HEK293 (cell line): Measurements from ENCODE around the gene THSD4.

Experiments
- CTCF ChIA-PET: fragments of 350-600 bp; formaldehyde crosslinking; extraction: SDS; loops from one replicate; lab custom pipeline; 2021; ENCODE audit warnings: antibody characterized with exemption; lab: Yijun Ruan, JAX
- POLR2A ChIA-PET: fragments of 300-600 bp; formaldehyde crosslinking; extraction: SDS; loops from one replicate; lab custom pipeline; 2020; ENCODE audit warnings: antibody characterized with exemption, inconsistent platforms; lab: Yijun Ruan, JAX
- H3K27ac ChIP-seq: fragments of 200-500 bp; sonication (Bioruptor generic); 2 replicates; pipeline ENCODE4 v1.5.1; 2014; ENCODE audit warnings: low read depth, low read length, control low read depth, inconsistent platforms; ENCODE audit errors: extremely low read depth
- H3K36me3 ChIP-seq, 2 experiments: fragments of 200-500 bp in 1 of 2; sonication (Bioruptor generic) in 1 of 2; 1 replicate in 1 of 2; 2 replicates in 1 of 2; pipeline ENCODE4 v1.5.1; 2014 to 2017; ENCODE audit warnings: inconsistent platforms in 2 of 2, low read length in 2 of 2; ENCODE audit not compliant: control insufficient read depth in 2 of 2, insufficient read depth in 1 of 2
- H3K4me1 ChIP-seq: fragments of 200-500 bp; sonication (Bioruptor generic); 2 replicates; pipeline ENCODE4 v1.5.1; 2014; ENCODE audit warnings: mild to moderate bottlenecking, low read length, inconsistent platforms; ENCODE audit not compliant: control insufficient read depth, insufficient read depth
- H3K4me3 ChIP-seq: 2 replicates; pipeline ENCODE4 v1.5.1; 2011; ENCODE audit warnings: low read depth, mild to moderate bottlenecking, control low read depth, low read length, moderate library complexity
- H3K9me3 ChIP-seq: fragments of 200-500 bp; sonication (Bioruptor generic); 2 replicates; pipeline ENCODE4 v1.5.1; 2014; ENCODE audit warnings: low read depth, low read length, inconsistent platforms; ENCODE audit not compliant: control insufficient read depth, insufficient read depth
- EGR2 ChIP-seq: fragments of 450-650 bp; formaldehyde crosslinking; IDR thresholded peaks from 2 replicates; pipeline ENCODE4 v1.5.1; 2016; ENCODE audit warnings: low read depth, missing biosample characterization, missing genetic modification characterization
- GLIS1 ChIP-seq: fragments of 450-650 bp; formaldehyde crosslinking; IDR thresholded peaks from 2 replicates; pipeline ENCODE4 v1.5.1; 2016; ENCODE audit warnings: missing biosample characterization, missing genetic modification characterization
- YY2 ChIP-seq: fragments of 450-650 bp; formaldehyde crosslinking; IDR thresholded peaks from 2 replicates; pipeline ENCODE4 v1.5.1; 2016; ENCODE audit warnings: missing biosample characterization, missing genetic modification characterization
- ZBTB17 ChIP-seq: fragments of 450-650 bp; formaldehyde crosslinking; IDR thresholded peaks from 2 replicates; pipeline ENCODE4 v1.5.1; 2016; ENCODE audit warnings: missing biosample characterization, missing genetic modification characterization
- ZNF132 ChIP-seq: fragments of 450-650 bp; formaldehyde crosslinking; IDR thresholded peaks from 2 replicates; pipeline ENCODE4 v1.5.1; 2017; ENCODE audit warnings: missing biosample characterization, missing genetic modification characterization, borderline replicate concordance
- ZNF19 ChIP-seq: fragments of 450-650 bp; formaldehyde crosslinking; IDR thresholded peaks from 2 replicates; pipeline ENCODE4; 2016; ENCODE audit warnings: missing biosample characterization, missing genetic modification characterization, low read depth
- ZNF223 ChIP-seq: fragments of 450-650 bp; formaldehyde crosslinking; IDR thresholded peaks from 2 replicates; pipeline ENCODE4 v1.5.1; 2016; ENCODE audit warnings: missing biosample characterization, missing genetic modification characterization
- ZNF266 ChIP-seq: fragments of 450-650 bp; formaldehyde crosslinking; IDR thresholded peaks from 2 replicates; pipeline ENCODE4 v1.5.1; 2016; ENCODE audit warnings: missing biosample characterization, missing genetic modification characterization, low read depth
- ZNF302 ChIP-seq: fragments of 450-650 bp; formaldehyde crosslinking; IDR thresholded peaks from 2 replicates; pipeline ENCODE4 v1.5.1; 2016; ENCODE audit warnings: missing biosample characterization, missing genetic modification characterization, low read depth
- ZNF48 ChIP-seq: fragments of 450-650 bp; formaldehyde crosslinking; IDR thresholded peaks from 2 replicates; pipeline ENCODE4 v1.5.1; 2016; ENCODE audit warnings: missing biosample characterization, missing genetic modification characterization
- ZNF529 ChIP-seq: fragments of 450-650 bp; formaldehyde crosslinking; IDR thresholded peaks from 2 replicates; pipeline ENCODE4 v1.5.1; 2017; ENCODE audit warnings: missing genetic modification characterization, missing biosample characterization; ENCODE audit not compliant: insufficient replicate concordance
- ZNF544 ChIP-seq: fragments of 450-650 bp; formaldehyde crosslinking; IDR thresholded peaks from 2 replicates; pipeline ENCODE4 v1.5.0; 2017; ENCODE audit warnings: missing biosample characterization, missing genetic modification characterization
- ZNF654 ChIP-seq: fragments of 450-650 bp; formaldehyde crosslinking; IDR thresholded peaks from 2 replicates; pipeline ENCODE4 v1.5.1; 2016; ENCODE audit warnings: low read depth, missing biosample characterization, missing genetic modification characterization
- ZNF664 ChIP-seq: fragments of 450-650 bp; formaldehyde crosslinking; IDR thresholded peaks from 2 replicates; pipeline ENCODE4 v1.5.1; 2016; ENCODE audit warnings: missing biosample characterization, missing genetic modification characterization
- ZNF701 ChIP-seq: fragments of 450-650 bp; formaldehyde crosslinking; IDR thresholded peaks from 2 replicates; pipeline ENCODE4 v1.5.1; 2016; ENCODE audit warnings: missing biosample characterization, missing genetic modification characterization
- ZNF76 ChIP-seq: fragments of 450-650 bp; formaldehyde crosslinking; IDR thresholded peaks from 2 replicates; pipeline ENCODE4; 2016; ENCODE audit warnings: low read depth, missing biosample characterization, missing genetic modification characterization, borderline replicate concordance
- ZNF792 ChIP-seq: fragments of 450-650 bp; formaldehyde crosslinking; IDR thresholded peaks from 2 replicates; pipeline ENCODE4 v1.5.1; 2016; ENCODE audit warnings: missing biosample characterization, missing genetic modification characterization
- TF ChIP-seq, protein P1 (sequence below): fragments of 450-650 bp; IDR thresholded peaks from 2 replicates; pipeline ENCODE4 v1.5.1; 2018; ENCODE audit warnings: missing biosample characterization, missing genetic modification characterization
- TF ChIP-seq, protein P2 (sequence below): fragments of 450-650 bp; formaldehyde crosslinking; IDR thresholded peaks from 2 replicates; pipeline ENCODE4 v1.5.1; 2016; ENCODE audit warnings: missing biosample characterization, missing genetic modification characterization
- TF ChIP-seq, protein P3 (sequence below): sonication (generic); formaldehyde crosslinking; IDR thresholded peaks from 2 replicates; pipeline ENCODE4 v1.8.1; 2022; ENCODE audit warnings: mild to moderate bottlenecking, moderate library complexity, missing genetic modification reagents
- TF ChIP-seq, protein P4 (sequence below): fragments of 450-650 bp; formaldehyde crosslinking; IDR thresholded peaks from 2 replicates; pipeline ENCODE4; 2016; ENCODE audit warnings: missing biosample characterization, missing genetic modification characterization
- TF ChIP-seq, protein P5 (sequence below): fragments of 450-650 bp; formaldehyde crosslinking; IDR thresholded peaks from 2 replicates; pipeline ENCODE4 v1.5.1; 2016; ENCODE audit warnings: missing biosample characterization, missing genetic modification characterization
- TF ChIP-seq, protein P6 (sequence below): fragments of 450-650 bp; formaldehyde crosslinking; IDR thresholded peaks from 2 replicates; pipeline ENCODE4 v1.5.1; 2016; ENCODE audit warnings: missing biosample characterization, missing genetic modification characterization
- TF ChIP-seq, protein P7 (sequence below): fragments of 450-650 bp; formaldehyde crosslinking; IDR thresholded peaks from 2 replicates; pipeline ENCODE4 v1.5.1; 2017; ENCODE audit warnings: missing biosample characterization, missing genetic modification characterization
- TF ChIP-seq, protein P8 (sequence below): fragments of 450-650 bp; formaldehyde crosslinking; IDR thresholded peaks from 2 replicates; pipeline ENCODE4 v1.5.1; 2016; ENCODE audit warnings: missing biosample characterization, missing genetic modification characterization

THSD4 gene

DNA sequence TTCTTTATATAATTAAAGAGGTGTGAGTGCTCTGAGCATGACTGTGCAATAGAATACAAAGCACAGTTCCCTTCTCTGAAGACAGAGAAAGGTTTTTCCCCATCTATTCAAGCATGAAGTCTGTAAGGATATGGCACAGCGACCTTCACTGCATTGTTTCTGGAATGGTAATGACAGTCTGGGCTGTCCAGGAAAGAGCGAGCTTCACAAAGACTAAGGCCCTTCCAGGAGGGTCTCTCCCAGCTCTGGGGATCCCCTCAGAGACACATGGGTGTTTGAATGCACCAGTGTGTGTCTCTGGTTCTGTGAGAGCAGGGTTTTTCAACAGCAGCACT, 515.2 kb downstream of the THSD4 start (continued):
- TF ChIP-seq, protein P1, sequence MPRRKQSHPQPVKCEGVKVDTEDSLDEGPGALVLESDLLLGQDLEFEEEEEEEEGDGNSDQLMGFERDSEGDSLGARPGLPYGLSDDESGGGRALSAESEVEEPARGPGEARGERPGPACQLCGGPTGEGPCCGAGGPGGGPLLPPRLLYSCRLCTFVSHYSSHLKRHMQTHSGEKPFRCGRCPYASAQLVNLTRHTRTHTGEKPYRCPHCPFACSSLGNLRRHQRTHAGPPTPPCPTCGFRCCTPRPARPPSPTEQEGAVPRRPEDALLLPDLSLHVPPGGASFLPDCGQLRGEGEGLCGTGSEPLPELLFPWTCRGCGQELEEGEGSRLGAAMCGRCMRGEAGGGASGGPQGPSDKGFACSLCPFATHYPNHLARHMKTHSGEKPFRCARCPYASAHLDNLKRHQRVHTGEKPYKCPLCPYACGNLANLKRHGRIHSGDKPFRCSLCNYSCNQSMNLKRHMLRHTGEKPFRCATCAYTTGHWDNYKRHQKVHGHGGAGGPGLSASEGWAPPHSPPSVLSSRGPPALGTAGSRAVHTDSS (tag by site-specific recombination) = no peak
- TF ChIP-seq ZNF19 (tag by site-specific recombination) (no peak), ZNF223 (tag by site-specific recombination) (no peak), ZBTB17 (tag by site-specific recombination) (no peak), ZNF654 (tag by site-specific recombination) (no peak), ZNF266 (no peak)
- TF ChIP-seq, protein P2, sequence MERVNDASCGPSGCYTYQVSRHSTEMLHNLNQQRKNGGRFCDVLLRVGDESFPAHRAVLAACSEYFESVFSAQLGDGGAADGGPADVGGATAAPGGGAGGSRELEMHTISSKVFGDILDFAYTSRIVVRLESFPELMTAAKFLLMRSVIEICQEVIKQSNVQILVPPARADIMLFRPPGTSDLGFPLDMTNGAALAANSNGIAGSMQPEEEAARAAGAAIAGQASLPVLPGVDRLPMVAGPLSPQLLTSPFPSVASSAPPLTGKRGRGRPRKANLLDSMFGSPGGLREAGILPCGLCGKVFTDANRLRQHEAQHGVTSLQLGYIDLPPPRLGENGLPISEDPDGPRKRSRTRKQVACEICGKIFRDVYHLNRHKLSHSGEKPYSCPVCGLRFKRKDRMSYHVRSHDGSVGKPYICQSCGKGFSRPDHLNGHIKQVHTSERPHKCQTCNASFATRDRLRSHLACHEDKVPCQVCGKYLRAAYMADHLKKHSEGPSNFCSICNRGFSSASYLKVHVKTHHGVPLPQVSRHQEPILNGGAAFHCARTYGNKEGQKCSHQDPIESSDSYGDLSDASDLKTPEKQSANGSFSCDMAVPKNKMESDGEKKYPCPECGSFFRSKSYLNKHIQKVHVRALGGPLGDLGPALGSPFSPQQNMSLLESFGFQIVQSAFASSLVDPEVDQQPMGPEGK = no peak

DNA sequence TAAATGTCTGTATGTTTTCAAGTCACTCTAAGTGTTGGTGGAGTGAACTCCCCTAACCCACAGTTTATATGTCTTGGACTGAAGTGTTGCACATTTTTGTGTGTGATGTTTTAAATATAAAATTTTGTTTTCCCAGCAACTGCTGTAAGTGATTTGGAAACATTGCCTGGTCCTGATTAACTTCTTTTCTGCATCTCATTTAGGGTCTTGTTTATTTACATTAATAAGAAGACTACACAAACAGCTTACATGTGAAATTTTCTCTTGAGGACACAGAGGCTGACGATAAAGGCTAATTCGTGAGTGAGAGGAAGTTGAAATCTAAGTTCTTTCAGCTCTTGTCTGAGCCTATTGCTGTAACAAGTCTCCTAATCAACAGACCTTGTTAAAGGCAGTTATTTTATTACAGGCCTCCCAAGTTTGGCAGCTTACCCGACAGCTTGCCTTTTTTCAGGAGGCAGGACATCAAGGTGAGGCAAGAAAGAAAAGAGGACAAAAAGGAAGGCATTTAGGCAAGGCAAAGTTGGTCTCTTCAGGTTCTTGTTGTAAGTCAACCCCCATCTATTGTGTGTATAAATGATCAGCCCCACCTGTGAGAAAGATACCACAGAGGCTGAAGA, 517.4 kb downstream of the THSD4 start:
- Histone ChIP-seq H3K36me3 (no peaks in the 10 kb centered on the region), H3K27ac (no peak overlapping the region), H3K4me1 (peaks cover 7% of the 10 kb centered on the region; the same call in 1 of the 2 replicates), H3K9me3 (no peaks in the 10 kb centered on the region), H3K4me3 (no peak overlapping the region)
- ChIA-PET CTCF (interaction anchor here (0.6 to 1.0 kb wide), 3 partner anchors 18 to 168 kb away, joined by 3 to 4 read pairs (median 4); no protein-coding TSS in a partner anchor), POLR2A (no interaction called here)
- TF ChIP-seq ZNF302 (tag by site-specific recombination) (no peak), GLIS1 (tag by site-specific recombination) (no peak), YY2 (tag by site-specific recombination) (no peak), EGR2 (tag by site-specific recombination) (no peak), ZNF132 (tag by site-specific recombination) (no peak), ZNF544 (tag by site-specific recombination) (no peak), ZNF76 (no peak), ZNF19 (tag by site-specific recombination) (no peak), ZNF792 (tag by site-specific recombination) (no peak), ZNF701 (tag by site-specific recombination) (no peak), ZNF529 (tag by site-specific recombination) (no peak), ZNF664 (no peak), ZNF48 (no peak)
- TF ChIP-seq, protein P3, sequence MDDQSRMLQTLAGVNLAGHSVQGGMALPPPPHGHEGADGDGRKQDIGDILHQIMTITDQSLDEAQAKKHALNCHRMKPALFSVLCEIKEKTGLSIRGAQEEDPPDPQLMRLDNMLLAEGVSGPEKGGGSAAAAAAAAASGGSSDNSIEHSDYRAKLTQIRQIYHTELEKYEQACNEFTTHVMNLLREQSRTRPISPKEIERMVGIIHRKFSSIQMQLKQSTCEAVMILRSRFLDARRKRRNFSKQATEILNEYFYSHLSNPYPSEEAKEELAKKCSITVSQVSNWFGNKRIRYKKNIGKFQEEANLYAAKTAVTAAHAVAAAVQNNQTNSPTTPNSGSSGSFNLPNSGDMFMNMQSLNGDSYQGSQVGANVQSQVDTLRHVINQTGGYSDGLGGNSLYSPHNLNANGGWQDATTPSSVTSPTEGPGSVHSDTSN (CRISPR knock-in tag) = no peak
- TF ChIP-seq, protein P4, sequence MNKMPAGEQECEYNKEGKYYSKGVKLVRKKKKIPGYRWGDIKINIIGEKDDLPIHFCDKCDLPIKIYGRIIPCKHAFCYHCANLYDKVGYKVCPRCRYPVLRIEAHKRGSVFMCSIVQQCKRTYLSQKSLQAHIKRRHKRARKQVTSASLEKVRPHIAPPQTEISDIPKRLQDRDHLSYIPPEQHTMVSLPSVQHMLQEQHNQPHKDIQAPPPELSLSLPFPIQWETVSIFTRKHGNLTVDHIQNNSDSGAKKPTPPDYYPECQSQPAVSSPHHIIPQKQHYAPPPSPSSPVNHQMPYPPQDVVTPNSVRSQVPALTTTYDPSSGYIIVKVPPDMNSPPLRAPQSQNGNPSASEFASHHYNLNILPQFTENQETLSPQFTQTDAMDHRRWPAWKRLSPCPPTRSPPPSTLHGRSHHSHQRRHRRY (tag by site-specific recombination) = no peak
- TF ChIP-seq, protein P5, sequence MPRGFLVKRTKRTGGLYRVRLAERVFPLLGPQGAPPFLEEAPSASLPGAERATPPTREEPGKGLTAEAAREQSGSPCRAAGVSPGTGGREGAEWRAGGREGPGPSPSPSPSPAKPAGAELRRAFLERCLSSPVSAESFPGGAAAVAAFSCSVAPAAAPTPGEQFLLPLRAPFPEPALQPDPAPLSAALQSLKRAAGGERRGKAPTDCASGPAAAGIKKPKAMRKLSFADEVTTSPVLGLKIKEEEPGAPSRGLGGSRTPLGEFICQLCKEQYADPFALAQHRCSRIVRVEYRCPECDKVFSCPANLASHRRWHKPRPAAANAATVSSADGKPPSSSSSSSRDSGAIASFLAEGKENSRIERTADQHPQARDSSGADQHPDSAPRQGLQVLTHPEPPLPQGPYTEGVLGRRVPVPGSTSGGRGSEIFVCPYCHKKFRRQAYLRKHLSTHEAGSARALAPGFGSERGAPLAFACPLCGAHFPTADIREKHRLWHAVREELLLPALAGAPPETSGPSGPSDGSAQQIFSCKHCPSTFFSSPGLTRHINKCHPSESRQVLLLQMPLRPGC (tag by site-specific recombination) = no peak
- TF ChIP-seq, protein P6, sequence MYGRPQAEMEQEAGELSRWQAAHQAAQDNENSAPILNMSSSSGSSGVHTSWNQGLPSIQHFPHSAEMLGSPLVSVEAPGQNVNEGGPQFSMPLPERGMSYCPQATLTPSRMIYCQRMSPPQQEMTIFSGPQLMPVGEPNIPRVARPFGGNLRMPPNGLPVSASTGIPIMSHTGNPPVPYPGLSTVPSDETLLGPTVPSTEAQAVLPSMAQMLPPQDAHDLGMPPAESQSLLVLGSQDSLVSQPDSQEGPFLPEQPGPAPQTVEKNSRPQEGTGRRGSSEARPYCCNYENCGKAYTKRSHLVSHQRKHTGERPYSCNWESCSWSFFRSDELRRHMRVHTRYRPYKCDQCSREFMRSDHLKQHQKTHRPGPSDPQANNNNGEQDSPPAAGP (tag by site-specific recombination) = no peak
- TF ChIP-seq, protein P7, sequence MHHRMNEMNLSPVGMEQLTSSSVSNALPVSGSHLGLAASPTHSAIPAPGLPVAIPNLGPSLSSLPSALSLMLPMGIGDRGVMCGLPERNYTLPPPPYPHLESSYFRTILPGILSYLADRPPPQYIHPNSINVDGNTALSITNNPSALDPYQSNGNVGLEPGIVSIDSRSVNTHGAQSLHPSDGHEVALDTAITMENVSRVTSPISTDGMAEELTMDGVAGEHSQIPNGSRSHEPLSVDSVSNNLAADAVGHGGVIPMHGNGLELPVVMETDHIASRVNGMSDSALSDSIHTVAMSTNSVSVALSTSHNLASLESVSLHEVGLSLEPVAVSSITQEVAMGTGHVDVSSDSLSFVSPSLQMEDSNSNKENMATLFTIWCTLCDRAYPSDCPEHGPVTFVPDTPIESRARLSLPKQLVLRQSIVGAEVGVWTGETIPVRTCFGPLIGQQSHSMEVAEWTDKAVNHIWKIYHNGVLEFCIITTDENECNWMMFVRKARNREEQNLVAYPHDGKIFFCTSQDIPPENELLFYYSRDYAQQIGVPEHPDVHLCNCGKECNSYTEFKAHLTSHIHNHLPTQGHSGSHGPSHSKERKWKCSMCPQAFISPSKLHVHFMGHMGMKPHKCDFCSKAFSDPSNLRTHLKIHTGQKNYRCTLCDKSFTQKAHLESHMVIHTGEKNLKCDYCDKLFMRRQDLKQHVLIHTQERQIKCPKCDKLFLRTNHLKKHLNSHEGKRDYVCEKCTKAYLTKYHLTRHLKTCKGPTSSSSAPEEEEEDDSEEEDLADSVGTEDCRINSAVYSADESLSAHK (tag by site-specific recombination) = no peak
- TF ChIP-seq, protein P8, sequence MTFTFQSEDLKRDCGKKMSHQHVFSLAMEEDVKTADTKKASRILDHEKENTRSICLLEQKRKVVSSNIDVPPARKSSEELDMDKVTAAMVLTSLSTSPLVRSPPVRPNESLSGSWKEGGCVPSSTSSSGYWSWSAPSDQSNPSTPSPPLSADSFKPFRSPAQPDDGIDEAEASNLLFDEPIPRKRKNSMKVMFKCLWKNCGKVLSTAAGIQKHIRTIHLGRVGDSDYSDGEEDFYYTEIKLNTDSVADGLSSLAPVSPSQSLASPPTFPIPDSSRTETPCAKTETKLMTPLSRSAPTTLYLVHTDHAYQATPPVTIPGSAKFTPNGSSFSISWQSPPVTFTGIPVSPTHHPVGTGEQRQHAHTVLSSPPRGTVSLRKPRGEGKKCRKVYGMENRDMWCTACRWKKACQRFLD (tag by site-specific recombination) = no peak
